Activated naive CD4-positive, alpha-beta T cell treated with anti-CD3 and anti-CD28 coated beads, Interleukin-2, amount 50 U/mL, for 72 hours (primary cell): ENCODE data around the gene ZC3H6. TPM values are rescaled to one million over a fixed set of nuclear protein-coding genes. Genes with fewer than 3 reads are reported as not detected.
"Not testable (repeated sequence)": the region's sequence is repeated elsewhere in the genome, so short reads cannot be mapped to it uniquely, and the experiment has no call there.

Source experiments
- ATAC-seq, 2 donors: fragments of 150-1000 bp; cut with Tn5 transposase; 2 replicates each; pipeline ENCODE4 v1.10.0; 2021; ENCODE audit warnings: mild to moderate bottlenecking in 2 of 2, moderate library complexity in 2 of 2
- DNase-seq, 2 donors: peaks; one replicate each; pipeline ENCODE4 v3.0.0; 2021 to 2022; ENCODE audit warnings: low spot score in 2 of 2
- H3K27ac Mint-ChIP-seq, 2 donors: one replicate each; pipeline ENCODE4 v1.8.0; 2022; ENCODE audit warnings: mild to moderate bottlenecking in 2 of 2, mixed read lengths in 2 of 2
- H3K36me3 Mint-ChIP-seq, 2 donors: one replicate each; pipeline ENCODE4 v1.8.0; 2022; ENCODE audit warnings: mixed read lengths in 2 of 2
- H3K9me3 Mint-ChIP-seq, 2 donors: one replicate each; pipeline ENCODE4 v1.8.0; 2022; ENCODE audit warnings: mixed read lengths in 2 of 2
- total RNA-seq, 2 donors: library from RNA; stranded (reverse); gene quantifications; one replicate each; pipeline ENCODE4 v1.2.3, GENCODE V29; 2022

The ZC3H6 gene
- total RNA-seq, 2 donors from 2014 or later = 11.1 to 13.8 TPM

GRCh38 chr2:112343827-112344585 lies 68.6 kb downstream of the ZC3H6 start:
- Mint-ChIP-seq H3K36me3 (peaks cover 0 to 5% of the 10 kb centered on the region in 2 donors), H3K9me3 (peaks cover 0 to 5% of the 10 kb centered on the region in 2 donors), H3K27ac (no peak overlapping the region)
- DNase-seq (no peak), ATAC-seq (peak; percentile 28 to 81)

GRCh38 chr2:112345030-112346027 lies 69.9 kb downstream of the ZC3H6 start:
- H3K27ac Mint-ChIP-seq = peak overlapping the region in 1 of 2 donors; percentile 46
- H3K36me3 Mint-ChIP-seq = peaks cover 0 to 5% of the 10 kb centered on the region in 2 donors
- peaks cover 0 to 5% of the 10 kb centered on the region in 2 donors for H3K9me3 Mint-ChIP-seq
- ATAC-seq (no peak), DNase-seq (no peak)

GRCh38 chr2:112352292-112352691 lies 76.9 kb downstream of the ZC3H6 start:
- ATAC-seq, H3K36me3 Mint-ChIP-seq, H3K9me3 Mint-ChIP-seq, DNase-seq: not testable (repeated sequence)
- peak overlapping the region in 1 of 2 donors; percentile 11 for H3K27ac Mint-ChIP-seq

GRCh38 chr2:112352809-112353603 lies 77.6 kb downstream of the ZC3H6 start:
- ATAC-seq, H3K9me3 Mint-ChIP-seq, H3K36me3 Mint-ChIP-seq, DNase-seq: not testable (repeated sequence)
- H3K27ac Mint-ChIP-seq = peak overlapping the region in 1 of 2 donors; percentile 11

GRCh38 chr2:112354335-112354734 lies 78.9 kb downstream of the ZC3H6 start:
- not testable (repeated sequence) for H3K27ac Mint-ChIP-seq, ATAC-seq, DNase-seq, H3K9me3 Mint-ChIP-seq
- peaks cover 0 to 10% of the 10 kb centered on the region in 2 donors for H3K36me3 Mint-ChIP-seq

- H3K9me3 Mint-ChIP-seq, H3K27ac Mint-ChIP-seq, ATAC-seq, DNase-seq: not testable (repeated sequence)
- peaks cover 6 to 17% of the 10 kb centered on the region in 2 donors for H3K36me3 Mint-ChIP-seq
These were observed 84.7 kb downstream of the ZC3H6 start for GRCh38 chr2:112360055-112360454.

Other genes starting within 250 kb of the ZC3H6 start
- 10 to 100 TPM; 16.8 to 26.2 TPM for gene TMEM87B, start 220.3 kb upstream of the ZC3H6 start, total RNA-seq
- gene FBLN7, start 137.2 kb upstream of the ZC3H6 start, total RNA-seq = 10 to 100 TPM; 25.4 to 48.5 TPM
- 10 to 100 TPM; 23.7 to 44.1 TPM for gene ZC3H8, start 20.6 kb upstream of the ZC3H6 start, total RNA-seq
- 10 to 100 TPM in 1 of 2 donors, 1 to 10 TPM in 1; 7.4 to 16.1 TPM for gene RGPD8, start 158.0 kb downstream of the ZC3H6 start, total RNA-seq
- gene TTL, start 206.6 kb downstream of the ZC3H6 start, total RNA-seq = 10 to 100 TPM; 21.0 to 27.1 TPM